ENCODE data around the gene ACTR3C. TPM values are rescaled to one million over a fixed set of nuclear protein-coding genes. Genes with fewer than 3 reads are reported as not detected.

ACTR3C gene
- total RNA-seq, 3 donors from 2014 or later = 29.9 to 53.0 (median 30.2) TPM

DNA sequence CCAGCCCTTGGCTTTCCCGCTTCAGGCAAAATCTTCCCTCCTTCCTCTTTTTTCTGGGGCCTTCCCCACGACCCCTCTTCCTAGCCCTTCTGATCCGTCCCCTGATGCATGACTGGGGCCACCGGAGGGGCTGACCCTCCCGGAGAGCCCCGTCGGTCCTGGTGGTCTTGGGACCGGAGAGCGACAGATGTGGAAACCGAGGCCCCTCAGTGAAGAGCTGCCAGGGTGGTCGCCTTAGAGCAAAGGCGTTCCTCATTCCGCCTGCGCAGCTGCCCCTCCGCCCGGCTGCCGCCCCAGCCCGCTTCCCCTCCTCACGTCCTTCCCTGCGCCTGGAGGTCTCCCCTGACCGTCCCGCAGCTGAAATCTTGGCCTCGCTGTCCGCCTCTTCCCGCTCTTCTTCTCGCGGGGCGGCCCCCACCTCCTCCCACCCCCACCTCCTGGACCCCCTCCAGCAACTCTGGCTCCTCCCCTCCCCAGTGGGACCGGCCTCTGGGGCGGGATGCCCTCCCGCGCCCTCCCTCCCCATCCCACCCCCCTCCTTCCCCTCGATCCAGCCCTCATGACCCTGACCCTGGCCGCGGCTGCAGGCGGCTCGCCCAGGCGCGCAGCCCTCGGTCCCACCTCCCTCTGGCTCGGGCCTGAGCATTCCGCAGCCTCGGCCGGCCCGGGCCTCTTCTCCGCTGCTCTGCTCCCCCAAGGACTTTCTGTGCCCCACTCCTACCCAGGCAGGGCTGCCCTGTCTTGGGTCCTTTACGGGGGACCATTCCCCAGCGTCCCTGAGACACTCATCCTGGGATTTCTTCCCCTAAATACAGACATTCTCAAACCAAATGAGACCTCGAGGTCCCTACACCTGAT lies 18.1 kb upstream of the ACTR3C start, which contains the start of gene RARRES2:
Gene RARRES2 (minus strand): TSS at position 367 of the 858 bp plus-strand sequence. CDS start 1,020 bp downstream, outside the sequence.
- peak within 1 kb of the TSS; percentile 24 for H3K4me3 ChIP-seq
- H3K9me3 ChIP-seq = peaks cover 6% of the 10 kb centered on the region
- ATAC-seq (peak; percentile 17), DNase-seq (peak in 2 of 3 donors; percentile 34 to 67)
- TF ChIP-seq, protein P1, sequence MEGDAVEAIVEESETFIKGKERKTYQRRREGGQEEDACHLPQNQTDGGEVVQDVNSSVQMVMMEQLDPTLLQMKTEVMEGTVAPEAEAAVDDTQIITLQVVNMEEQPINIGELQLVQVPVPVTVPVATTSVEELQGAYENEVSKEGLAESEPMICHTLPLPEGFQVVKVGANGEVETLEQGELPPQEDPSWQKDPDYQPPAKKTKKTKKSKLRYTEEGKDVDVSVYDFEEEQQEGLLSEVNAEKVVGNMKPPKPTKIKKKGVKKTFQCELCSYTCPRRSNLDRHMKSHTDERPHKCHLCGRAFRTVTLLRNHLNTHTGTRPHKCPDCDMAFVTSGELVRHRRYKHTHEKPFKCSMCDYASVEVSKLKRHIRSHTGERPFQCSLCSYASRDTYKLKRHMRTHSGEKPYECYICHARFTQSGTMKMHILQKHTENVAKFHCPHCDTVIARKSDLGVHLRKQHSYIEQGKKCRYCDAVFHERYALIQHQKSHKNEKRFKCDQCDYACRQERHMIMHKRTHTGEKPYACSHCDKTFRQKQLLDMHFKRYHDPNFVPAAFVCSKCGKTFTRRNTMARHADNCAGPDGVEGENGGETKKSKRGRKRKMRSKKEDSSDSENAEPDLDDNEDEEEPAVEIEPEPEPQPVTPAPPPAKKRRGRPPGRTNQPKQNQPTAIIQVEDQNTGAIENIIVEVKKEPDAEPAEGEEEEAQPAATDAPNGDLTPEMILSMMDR (IDR thresholded peaks at IDR 0.05) = no peak
- H3K36me3 ChIP-seq (ENCODE audit: low read depth) = no peaks in the 10 kb centered on the region
- intact Hi-C loops (cut with DNase I, micrococcal nuclease) = no loop called here
- H3K4me1 ChIP-seq (ENCODE audit: low read depth) = peaks cover 42% of the 10 kb centered on the region

GRCh38 chr7:150340875-150341262 lies 17.5 kb upstream of the ACTR3C start:
- ATAC-seq = no peak
- TF ChIP-seq, protein P1 (IDR thresholded peaks at IDR 0.05) = no peak
- H3K9me3 ChIP-seq = peaks cover 6% of the 10 kb centered on the region
- no peaks in the 10 kb centered on the region for H3K36me3 ChIP-seq (ENCODE audit: low read depth)
- peak overlapping the region; percentile 24 for H3K4me3 ChIP-seq
- intact Hi-C loops (cut with DNase I, micrococcal nuclease) = no loop called here
- DNase-seq = peak in 1 of 3 donors; percentile 56
- peaks cover 42% of the 10 kb centered on the region for H3K4me1 ChIP-seq (ENCODE audit: low read depth)

GRCh38 chr7:150340024-150340749 lies 16.8 kb upstream of the ACTR3C start:
- Histone ChIP-seq H3K36me3 (ENCODE audit: low read depth) (no peaks in the 10 kb centered on the region), H3K4me1 (ENCODE audit: low read depth) (peaks cover 42% of the 10 kb centered on the region), H3K4me3 (peak overlapping the region; percentile 24), H3K9me3 (peaks cover 6% of the 10 kb centered on the region)
- DNase-seq (peak; percentile 66 to 79 (median 79)), ATAC-seq (peak; percentile 69)
- intact Hi-C loops (cut with DNase I, micrococcal nuclease) = no loop called here
- TF ChIP-seq, protein P1 (IDR thresholded peaks at IDR 0.05) = no peak

DNA sequence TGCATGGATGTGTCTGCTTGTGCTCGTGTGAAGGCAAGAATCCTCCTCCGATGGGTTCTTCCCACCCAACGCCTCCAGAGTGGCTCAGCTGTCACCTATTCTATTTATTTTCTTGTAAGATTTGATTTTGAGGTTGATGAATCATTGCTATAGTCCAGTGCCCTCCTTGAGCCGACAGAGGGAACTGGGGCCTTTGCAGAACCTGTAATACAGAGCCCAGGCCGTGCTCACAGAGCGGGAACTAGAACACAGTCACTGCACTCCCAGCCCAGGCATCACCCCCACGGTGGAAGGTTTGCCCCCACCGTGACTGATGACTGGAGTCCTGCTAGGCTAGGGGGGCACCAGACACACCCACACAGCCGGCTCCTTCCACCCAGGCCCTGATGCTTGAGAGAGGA lies 16.1 kb upstream of the ACTR3C start:
- Histone ChIP-seq H3K4me3 (no peak overlapping the region), H3K9me3 (peaks cover 4% of the 10 kb centered on the region), H3K36me3 (ENCODE audit: low read depth) (no peaks in the 10 kb centered on the region), H3K4me1 (ENCODE audit: low read depth) (peaks cover 42% of the 10 kb centered on the region)
- intact Hi-C loops (cut with DNase I, micrococcal nuclease) = no loop called here
- no peak for DNase-seq
- no peak for ATAC-seq
- TF ChIP-seq, protein P1 (IDR thresholded peaks at IDR 0.05) = no peak

DNA sequence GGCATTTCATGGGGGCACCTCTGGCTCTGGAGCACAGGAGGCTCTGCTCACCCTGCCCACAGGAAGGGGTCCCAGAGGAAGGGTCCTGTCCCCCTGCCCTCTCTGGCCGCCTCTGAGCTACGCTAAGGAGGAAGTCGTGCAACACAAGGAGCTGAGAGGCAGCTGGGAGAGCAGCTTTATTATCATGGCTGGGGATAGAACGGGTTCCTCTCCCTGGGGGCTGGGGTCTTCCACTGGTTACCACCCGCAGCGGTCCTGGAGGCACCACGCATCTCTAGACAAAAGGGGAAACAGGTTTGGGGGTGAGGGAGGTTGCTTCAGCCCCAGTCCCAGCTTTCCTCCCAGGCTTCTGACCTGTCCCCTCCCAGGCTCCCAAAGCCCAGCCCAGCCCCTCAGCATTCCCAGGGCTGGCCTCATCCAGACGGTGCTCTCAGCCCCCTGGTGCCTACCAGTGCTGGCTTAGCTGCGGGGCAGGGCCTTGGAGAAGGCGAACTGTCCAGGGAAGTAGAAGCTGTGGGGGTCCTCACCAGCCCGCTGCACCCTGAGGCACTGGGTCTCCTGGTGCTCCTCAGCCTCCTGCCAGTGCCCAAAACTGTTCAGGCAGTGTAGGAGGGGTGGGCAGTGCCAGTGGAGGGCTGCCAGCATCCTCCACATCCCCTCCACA lies 15.0 kb upstream of the ACTR3C start:
- no peak for DNase-seq
- Histone ChIP-seq H3K36me3 (ENCODE audit: low read depth) (no peaks in the 10 kb centered on the region), H3K4me1 (ENCODE audit: low read depth) (peaks cover 42% of the 10 kb centered on the region), H3K4me3 (no peak overlapping the region), H3K9me3 (no peaks in the 10 kb centered on the region)
- ATAC-seq = no peak
- intact Hi-C loops (cut with DNase I, micrococcal nuclease) = no loop called here
- TF ChIP-seq, protein P1 (IDR thresholded peaks at IDR 0.05) = no peak

Measured in mucosa of descending colon (tissue), 3 donors.